Right lung (tissue), 5 donors: Measurements from ENCODE around the gene OTOG. TPM values are rescaled to one million over a fixed set of nuclear protein-coding genes. Genes with fewer than 3 reads are reported as not detected.

Experiments
- DNase-seq, 2 donors: peaks; one replicate each; pipeline ENCODE4 v3.0.0-alpha.2; 2013
- polyA plus RNA-seq, 5 donors: library from polyadenylated mRNA; unstranded; fragments of 120-200 nt; gene quantifications; one replicate each; pipeline versions ENCODE4 v1.2.1 to v1.2.3, GENCODE V29; 2013; ENCODE audit warnings: inconsistent platforms in 1 of 5, low replicate concordance in 1 of 5; ENCODE audit not compliant: insufficient read length in 5 of 5, insufficient read depth in 1 of 5

The OTOG gene
- polyA plus RNA-seq, 5 donors: 0.06 to 0.24 (median 0.14) TPM

- DNase-seq: no peak
Observed at GRCh38 chr11:17695454-17696441, 148.7 kb downstream of the OTOG start.

- no peak for DNase-seq
Observed at GRCh38 chr11:17696741-17697140, 149.7 kb downstream of the OTOG start.

Other genes with a start within 250 kb of the OTOG start
- gene NCR3LG1, start 195.5 kb upstream of the OTOG start, polyA plus RNA-seq: under 1 TPM; 0.54 to 0.99 (median 0.61) TPM
- gene KCNJ11, start 158.6 kb upstream of the OTOG start, polyA plus RNA-seq: 10 to 100 TPM in 2 of 5 donors, 1 to 10 TPM in 3; 4.4 to 11.9 (median 6.4) TPM
- gene ABCC8, start 70.4 kb upstream of the OTOG start, polyA plus RNA-seq: 1 to 10 TPM; 5.2 to 8.5 (median 5.9) TPM
- gene USH1C, start 2.8 kb upstream of the OTOG start, polyA plus RNA-seq: under 1 TPM; 0.26 to 0.88 (median 0.33) TPM
- 1 to 10 TPM in 1 of 5 donors, not detected in 4; 3.6 TPM for gene MYOD1, start 172.3 kb downstream of the OTOG start, polyA plus RNA-seq
- gene KCNC1, start 187.5 kb downstream of the OTOG start, polyA plus RNA-seq: 1 to 10 TPM in 1 of 5 donors, under 1 TPM in 4; 0.67 to 1.2 (median 0.72) TPM